GM23338 (cell line): ENCODE measurements around the gene PLA2G5. TPM values are rescaled to one million over a fixed set of nuclear protein-coding genes. Genes with fewer than 3 reads are reported as not detected.

Experiments used
- ATAC-seq: fragments of 200-7000 bp; cut with Tn5 transposase; 3 replicates; pipeline ENCODE4 v1.9.1; 2020
- DNase-seq: peaks from one replicate; pipeline ENCODE4 v3.0.0-alpha.2; 2015; ENCODE audit warnings: low spot score
- H2AFZ ChIP-seq: fragments of 200-600 bp; sonication (generic); 2 replicates; pipeline ENCODE4 v1.8.0; 2016; ENCODE audit warnings: antibody characterized with exemption, mild to moderate bottlenecking, moderate library complexity
- H3F3A ChIP-seq: fragments of 200-600 bp; sonication (generic); replicated peaks from 2 replicates; pipeline ENCODE4 v1.8.0; 2017; ENCODE audit warnings: antibody characterized with exemption, mixed run types, low read depth
- H3K27ac ChIP-seq: fragments of 200-600 bp; sonication (generic); 2 replicates; pipeline ENCODE4 v1.6.1; 2016; ENCODE audit warnings: low read depth
- H3K27me3 ChIP-seq: fragments of 200-600 bp; sonication (generic); 2 replicates; pipeline ENCODE4 v1.8.0; 2016; ENCODE audit warnings: mild to moderate bottlenecking, mixed run types, moderate library complexity; ENCODE audit not compliant: insufficient read depth
- H3K36me3 ChIP-seq: fragments of 200-600 bp; sonication (generic); 2 replicates; pipeline ENCODE4 v1.8.0; 2016; ENCODE audit warnings: mild to moderate bottlenecking; ENCODE audit not compliant: insufficient read depth
- H3K4me1 ChIP-seq: fragments of 200-600 bp; sonication (generic); 2 replicates; pipeline ENCODE4 v1.8.0; 2016; ENCODE audit warnings: mild to moderate bottlenecking, moderate library complexity; ENCODE audit not compliant: insufficient read depth
- H3K4me2 ChIP-seq: fragments of 200-600 bp; sonication (generic); 2 replicates; pipeline ENCODE4 v1.7.1; 2017; ENCODE audit warnings: mixed run types
- H3K4me3 ChIP-seq: fragments of 200-600 bp; sonication (generic); 2 replicates; pipeline ENCODE4 v1.6.1; 2016; ENCODE audit warnings: mixed run types
- H3K79me2 ChIP-seq: fragments of 200-600 bp; sonication (generic); replicated peaks from 2 replicates; pipeline ENCODE4 v1.8.0; 2017; ENCODE audit warnings: mild to moderate bottlenecking; ENCODE audit not compliant: insufficient read depth
- H3K9me2 ChIP-seq: fragments of 200-600 bp; sonication (generic); 2 replicates; pipeline ENCODE4 v1.8.0; 2017; ENCODE audit not compliant: insufficient read depth
- H4K20me1 ChIP-seq: fragments of 200-600 bp; sonication (generic); replicated peaks from 2 replicates; pipeline ENCODE4 v1.8.0; 2017; ENCODE audit warnings: mild to moderate bottlenecking; ENCODE audit not compliant: insufficient read depth
- H3K27ac Mint-ChIP-seq: 2 replicates; pipeline ENCODE4 v1.8.0; 2020; ENCODE audit warnings: inconsistent platforms, mild to moderate bottlenecking, moderate library complexity, mixed read lengths
- H3K27me3 Mint-ChIP-seq: 3 replicates; pipeline ENCODE4 v1.8.0; 2022; ENCODE audit warnings: low read depth, mild to moderate bottlenecking, moderate library complexity, mixed read lengths, inconsistent platforms; ENCODE audit not compliant: insufficient read depth, poor library complexity
- H3K36me3 Mint-ChIP-seq: 3 replicates; pipeline ENCODE4 v1.8.0; 2021; ENCODE audit warnings: low read depth, mild to moderate bottlenecking, inconsistent platforms, moderate library complexity, mixed read lengths
- H3K4me1 Mint-ChIP-seq: 3 replicates; pipeline ENCODE4 v1.8.0; 2020; ENCODE audit warnings: mild to moderate bottlenecking, inconsistent platforms, mixed read lengths
- H3K4me3 Mint-ChIP-seq: 3 replicates; pipeline ENCODE4 v1.8.0; 2021; ENCODE audit warnings: moderate library complexity, mild to moderate bottlenecking, inconsistent platforms, mixed read lengths
- H3K9me3 Mint-ChIP-seq: 3 replicates; pipeline ENCODE4 v1.8.0; 2020; ENCODE audit warnings: moderate library complexity, mild to moderate bottlenecking, inconsistent platforms, mixed read lengths
- CTCF ChIP-seq, 2 experiments: fragments of 200-600 bp in 1 of 2; sonication (generic) in 1 of 2; conservative IDR thresholded peaks; 2 replicates each; pipeline versions ENCODE4 v1.5.1 to v1.6.1; 2016 to 2017; ENCODE audit warnings: antibody characterized with exemption in 2 of 2, low read depth in 2 of 2, mild to moderate bottlenecking in 2 of 2, moderate library complexity in 1 of 2
- ETS1 ChIP-seq: IDR thresholded peaks from 2 replicates; pipeline ENCODE4 v1.6.1; 2016; ENCODE audit warnings: antibody characterized with exemption
- EZH2 ChIP-seq: fragments of 200-600 bp; sonication (generic); IDR thresholded peaks from one replicate; pipeline ENCODE4 v1.8.0; 2017; ENCODE audit warnings: antibody characterized with exemption, mild to moderate bottlenecking, low read depth; ENCODE audit not compliant: unreplicated experiment
- JUNB ChIP-seq: IDR thresholded peaks from one replicate; pipeline ENCODE4 v1.6.1; 2016; ENCODE audit warnings: antibody characterized with exemption; ENCODE audit not compliant: unreplicated experiment
- NANOG ChIP-seq: IDR thresholded peaks from 2 replicates; pipeline ENCODE4 v1.6.1; 2016; ENCODE audit warnings: antibody characterized with exemption, borderline replicate concordance
- STAT1 ChIP-seq: IDR thresholded peaks from one replicate; pipeline ENCODE4 v1.6.1; 2016; ENCODE audit warnings: antibody characterized with exemption; ENCODE audit not compliant: unreplicated experiment
- ZNF331 ChIP-seq: fragments of 250-450 bp; sonication (Bioruptor Pico); IDR thresholded peaks from 2 replicates; pipeline ENCODE4 v1.5.0; 2020; ENCODE audit warnings: low read depth, mild to moderate bottlenecking, moderate library complexity
- ZNF462 ChIP-seq: fragments of 250-450 bp; sonication (Bioruptor Pico); IDR thresholded peaks from 2 replicates; pipeline ENCODE4 v1.5.0; 2020; ENCODE audit warnings: mild to moderate bottlenecking, moderate library complexity
- polyA plus RNA-seq: library from polyadenylated mRNA; unstranded; fragments of >200 nt; fragmentation: Nextera tagmentation; extraction: Ambion mirVana; gene quantifications from 2 replicates; pipeline ENCODE4 v1.2.1, GENCODE V29; 2016
- total RNA-seq: library from RNA; depleted of rRNA; stranded (reverse); fragments of >200 nt; shearing (Covaris generic); gene quantifications from 2 replicates; pipeline ENCODE4 v1.2.3, GENCODE V29; 2014

Gene PLA2G5
- total and polyA plus RNA-seq, 2 experiments from 2014 or later = not detected

- TF ChIP-seq ZNF462 (no peak), JUNB (no peak), ZNF331 (no peak)
Observed at GRCh38 chr1:20068722-20069121, 1.3 kb upstream of the PLA2G5 start (continued).

GRCh38 chr1:20070357-20070756 lies 363 bp downstream of the PLA2G5 start:
- Mint-ChIP-seq H3K36me3 (no peaks in the 10 kb centered on the region), H3K4me1 (peaks cover 3% of the 10 kb centered on the region; the same call in 1 of the 3 replicates), H3K27me3 (peaks cover 8% of the 10 kb centered on the region), H3K4me3 (no peak overlapping the region), H3K27ac (no peak overlapping the region), H3K9me3 (no peaks in the 10 kb centered on the region)
- ATAC-seq = no peak
- peak overlapping the region; percentile 59; the same call in 1 of the 2 replicates for H2AFZ ChIP-seq
- H3K27ac ChIP-seq = no peak overlapping the region
- no peaks in the 10 kb centered on the region for H3K27me3 ChIP-seq
- TF ChIP-seq EZH2 (no peak), ZNF331 (no peak), NANOG (no peak), ETS1 (no peak), STAT1 (no peak), CTCF (conservative IDR thresholded peaks at IDR 0.05; ENCODE audit: low read depth in 2 of 2) (no peak)
- no peaks in the 10 kb centered on the region for H3K79me2 ChIP-seq
- no peak for DNase-seq
- H3K36me3 ChIP-seq = no peaks in the 10 kb centered on the region; the same call in 1 of the 2 replicates
- no peak overlapping the region for H3K4me2 ChIP-seq
- H3K4me3 ChIP-seq = no peak overlapping the region
- H3K9me2 ChIP-seq = no peaks in the 10 kb centered on the region
- no peaks in the 10 kb centered on the region for H3K4me1 ChIP-seq
- H4K20me1 ChIP-seq = no peaks in the 10 kb centered on the region
- no peaks in the 10 kb centered on the region for H3F3A ChIP-seq
